Cardiac ventricle fibroblast (primary cell): ENCODE measurements around the gene HDGF. TPM values are rescaled to one million over a fixed set of nuclear protein-coding genes. Genes with fewer than 3 reads are reported as not detected.

Source experiments
- total RNA-seq: library from RNA; depleted of rRNA; stranded (reverse); fragments of >200 nt; gene quantifications from 2 replicates; pipeline ENCODE4 v1.2.3, GENCODE V29; 2015

The HDGF gene
- 170 TPM in 2 replicates for total RNA-seq

GRCh38 chr1:156751451-156751756 lies at the start of gene HDGF:
Gene HDGF (minus strand): TSS chr1:156751675. CDS start chr1:156751429, 246 bp downstream.

GRCh38 chr1:156767101-156767878 lies 15.8 kb upstream of the HDGF start, which contains the start of gene PRCC:
Gene PRCC (plus strand): TSS chr1:156767535. CDS start chr1:156767772, 237 bp downstream.

GRCh38 chr1:156740741-156741480 lies 10.6 kb downstream of the HDGF start, which contains the start of gene MRPL24:
Gene MRPL24 (minus strand): TSS chr1:156741088. CDS start chr1:156738704, 2,384 bp downstream.

GRCh38 chr1:156728599-156729462 lies 22.6 kb downstream of the HDGF start, which contains the start of gene ISG20L2:
Gene ISG20L2 (minus strand): TSS chr1:156728766. CDS start chr1:156727652, 1,114 bp downstream.

GRCh38 chr1:156727926-156728598 lies 23.4 kb downstream of the HDGF start, which contains the start of gene METTL25B:
Gene METTL25B (plus strand): TSS chr1:156728469. CDS start chr1:156729105, 636 bp downstream.

GRCh38 chr1:156705321-156705917 lies 46.1 kb downstream of the HDGF start, which contains the start of gene CRABP2:
Gene CRABP2 (minus strand): TSS chr1:156705583. CDS start chr1:156705446, 137 bp downstream.

Other genes starting within 250 kb of the HDGF start
- 0.87 and 1.5 TPM in 2 replicates for gene IQGAP3, start 179.1 kb downstream of the HDGF start, total RNA-seq
- gene TTC24, start 172.0 kb downstream of the HDGF start, total RNA-seq, result not detected in 2 replicates
- gene NAXE, start 159.9 kb downstream of the HDGF start, total RNA-seq, result 38.4 and 52.2 TPM in 2 replicates
- gene GPATCH4, start 150.2 kb downstream of the HDGF start, total RNA-seq, result 7.7 and 11.5 TPM in 2 replicates
- gene HAPLN2, start 132.3 kb downstream of the HDGF start, total RNA-seq, result 2.2 TPM in 1 of 2 replicates, not detected in the other
- gene BCAN, start 109.6 kb downstream of the HDGF start, total RNA-seq, result 0.06 TPM in 1 of 2 replicates, not detected in the other
- gene NES, start 74.3 kb downstream of the HDGF start, total RNA-seq, result 27.0 and 30.6 TPM in 2 replicates
- 17.6 and 27.8 TPM in 2 replicates for gene CRABP2, start 46.1 kb downstream of the HDGF start, total RNA-seq
- 13.1 and 14.9 TPM in 2 replicates for gene METTL25B, start 23.2 kb downstream of the HDGF start, total RNA-seq
- gene ISG20L2, start 22.9 kb downstream of the HDGF start, total RNA-seq, result 11.8 and 15.8 TPM in 2 replicates
- gene MRPL24, start 10.6 kb downstream of the HDGF start, total RNA-seq, result 63.6 and 72.1 TPM in 2 replicates
- gene PRCC, start 15.9 kb upstream of the HDGF start, total RNA-seq, result 33.4 and 33.7 TPM in 2 replicates
- 0.37 and 0.88 TPM in 2 replicates for gene SH2D2A, start 65.2 kb upstream of the HDGF start, total RNA-seq
- under 0.01 TPM in 1 of 2 replicates, not detected in the other for gene INSRR, start 107.4 kb upstream of the HDGF start, total RNA-seq
- gene NTRK1, start 109.2 kb upstream of the HDGF start, total RNA-seq, result 0.05 TPM in 1 of 2 replicates, not detected in the other
- 6.9 and 7.7 TPM in 2 replicates for gene PEAR1, start 142.0 kb upstream of the HDGF start, total RNA-seq
- not detected in 2 replicates for gene LRRC71, start 169.0 kb upstream of the HDGF start, total RNA-seq